ENCODE results near the gene SCCPDH.

Gene SCCPDH

DNA sequence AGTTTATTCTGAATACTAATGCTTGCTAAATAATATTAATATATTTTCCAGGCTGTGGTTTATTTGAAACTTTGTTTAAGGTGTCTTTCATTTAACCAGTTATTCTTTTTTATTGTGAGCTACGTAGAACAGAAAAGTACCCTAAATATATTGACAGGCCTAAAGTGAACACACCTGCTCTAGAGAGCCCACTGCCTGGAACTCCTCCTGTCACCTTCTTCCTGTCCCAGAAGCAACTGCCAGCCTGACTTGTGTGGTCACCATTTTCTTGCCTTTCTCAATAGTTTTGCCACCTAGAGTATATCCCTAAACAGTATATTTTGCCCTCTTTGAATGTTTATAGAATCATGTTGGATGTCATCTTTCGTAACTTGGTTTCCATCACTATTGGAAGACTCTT is 48.5 kb downstream of the SCCPDH start:
- no peak for DNase-seq
- H2BK12ac ChIP-seq (ENCODE audit: low read length): no peak overlapping the region
- H3K4me3 ChIP-seq (ENCODE audit: low read depth, low read length): no peak overlapping the region
- H3K9ac ChIP-seq (ENCODE audit: low read length): no peak overlapping the region
- no peak overlapping the region for H3K4me2 ChIP-seq (ENCODE audit: low read length)
- H2AK5ac ChIP-seq (ENCODE audit: low read length): no peak overlapping the region
- no peak overlapping the region for H4K8ac ChIP-seq (ENCODE audit: low read depth, low read length)
- no peak overlapping the region for H3K4ac ChIP-seq (ENCODE audit: low read depth, low read length)
- no peaks in the 10 kb centered on the region for H3K79me2 ChIP-seq (ENCODE audit: control insufficient read depth, insufficient read depth, low read length, poor library complexity)
- H3K4me1 ChIP-seq (ENCODE audit: control insufficient read depth in 1 of 2, insufficient read depth in 2 of 2, low read length in 2 of 2): peaks cover 0 to 3% of the 10 kb centered on the region in 2 experiments
- no peak overlapping the region for H3K18ac ChIP-seq (ENCODE audit: low read length)
- H3K23ac ChIP-seq (ENCODE audit: low read length): no peak overlapping the region
- peaks cover 2% of the 10 kb centered on the region for H3K9me3 ChIP-seq (ENCODE audit: insufficient read depth, low read depth, low read length)
- peaks cover 0 to 2% of the 10 kb centered on the region in 2 experiments for H3K36me3 ChIP-seq (ENCODE audit: control insufficient read depth in 1 of 2, insufficient read depth in 2 of 2, low read length in 2 of 2)
- no peak overlapping the region for H4K12ac ChIP-seq (ENCODE audit: low read depth, low read length)
- no peaks in the 10 kb centered on the region for H3K79me1 ChIP-seq (ENCODE audit: low read length)
- H4K91ac ChIP-seq (ENCODE audit: low read depth, low read length): no peak overlapping the region
- no peak overlapping the region for H2BK5ac ChIP-seq (ENCODE audit: low read depth, low read length, poor library complexity)
- H3K27me3 ChIP-seq (ENCODE audit: insufficient read depth, low read length): no peaks in the 10 kb centered on the region
- no peak overlapping the region for H3K27ac ChIP-seq (ENCODE audit: low read depth, low read length)
- H2AFZ ChIP-seq (ENCODE audit: insufficient read depth, low read length, poor library complexity): no peak overlapping the region
- H3K14ac ChIP-seq (ENCODE audit: low read length): no peak overlapping the region
- H2BK120ac ChIP-seq (ENCODE audit: insufficient read depth, low read length, poor library complexity): no peak overlapping the region
- no CpG with 5 or more reads among the region's 2 CpGs for WGBS (ENCODE audit: extremely low coverage, insufficient coverage, insufficient read length)

DNA sequence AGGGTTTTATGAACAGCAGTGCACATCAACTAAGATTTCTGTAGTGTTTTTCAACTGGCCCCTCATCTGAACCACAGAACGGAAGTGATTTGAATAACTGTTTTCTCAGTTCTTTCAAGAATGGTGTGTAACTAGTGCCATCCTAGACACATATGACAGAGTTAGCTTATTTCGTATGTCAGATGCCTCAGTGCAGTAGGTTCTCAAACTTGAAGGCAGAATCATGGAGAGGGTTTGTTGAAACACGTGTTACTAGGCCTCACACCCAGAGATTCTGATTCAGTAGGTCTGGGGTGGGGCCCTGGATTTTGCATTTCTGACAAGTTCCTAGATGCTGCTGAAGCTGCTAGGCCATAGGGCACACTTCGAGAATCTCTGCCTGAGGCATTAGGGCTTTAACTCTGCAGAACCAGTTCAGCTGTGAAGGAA is 49.0 kb downstream of the SCCPDH start:
- H3K4me1 ChIP-seq (ENCODE audit: control insufficient read depth in 1 of 2, insufficient read depth in 2 of 2, low read length in 2 of 2): peaks cover 0 to 3% of the 10 kb centered on the region in 2 experiments
- no peak overlapping the region for H3K9ac ChIP-seq (ENCODE audit: low read length)
- H2BK12ac ChIP-seq (ENCODE audit: low read length): no peak overlapping the region
- no peak overlapping the region for H3K14ac ChIP-seq (ENCODE audit: low read length)
- H2AFZ ChIP-seq (ENCODE audit: insufficient read depth, low read length, poor library complexity): no peak overlapping the region
- no peak overlapping the region for H3K23ac ChIP-seq (ENCODE audit: low read length)
- H2AK5ac ChIP-seq (ENCODE audit: low read length): no peak overlapping the region
- no peak overlapping the region for H4K12ac ChIP-seq (ENCODE audit: low read depth, low read length)
- H2BK120ac ChIP-seq (ENCODE audit: insufficient read depth, low read length, poor library complexity): no peak overlapping the region
- H3K4me2 ChIP-seq (ENCODE audit: low read length): no peak overlapping the region
- no peak overlapping the region for H4K91ac ChIP-seq (ENCODE audit: low read depth, low read length)
- H3K9me3 ChIP-seq (ENCODE audit: insufficient read depth, low read depth, low read length): peaks cover 2% of the 10 kb centered on the region
- DNase-seq: peak; percentile 57 to 68
- no peak overlapping the region for H2BK5ac ChIP-seq (ENCODE audit: low read depth, low read length, poor library complexity)
- H3K27ac ChIP-seq (ENCODE audit: low read depth, low read length): no peak overlapping the region
- no CpG with 5 or more reads among the region's 4 CpGs for WGBS (ENCODE audit: extremely low coverage, insufficient coverage, insufficient read length)
- H3K27me3 ChIP-seq (ENCODE audit: insufficient read depth, low read length): no peaks in the 10 kb centered on the region
- H3K18ac ChIP-seq (ENCODE audit: low read length): no peak overlapping the region
- no peaks in the 10 kb centered on the region for H3K79me1 ChIP-seq (ENCODE audit: low read length)
- H3K4ac ChIP-seq (ENCODE audit: low read depth, low read length): no peak overlapping the region
- no peak overlapping the region for H4K8ac ChIP-seq (ENCODE audit: low read depth, low read length)
- no peak overlapping the region for H3K4me3 ChIP-seq (ENCODE audit: low read depth, low read length)
- H3K79me2 ChIP-seq (ENCODE audit: control insufficient read depth, insufficient read depth, low read length, poor library complexity): no peaks in the 10 kb centered on the region
- H3K36me3 ChIP-seq (ENCODE audit: control insufficient read depth in 1 of 2, insufficient read depth in 2 of 2, low read length in 2 of 2): peaks cover 0 to 2% of the 10 kb centered on the region in 2 experiments

DNA sequence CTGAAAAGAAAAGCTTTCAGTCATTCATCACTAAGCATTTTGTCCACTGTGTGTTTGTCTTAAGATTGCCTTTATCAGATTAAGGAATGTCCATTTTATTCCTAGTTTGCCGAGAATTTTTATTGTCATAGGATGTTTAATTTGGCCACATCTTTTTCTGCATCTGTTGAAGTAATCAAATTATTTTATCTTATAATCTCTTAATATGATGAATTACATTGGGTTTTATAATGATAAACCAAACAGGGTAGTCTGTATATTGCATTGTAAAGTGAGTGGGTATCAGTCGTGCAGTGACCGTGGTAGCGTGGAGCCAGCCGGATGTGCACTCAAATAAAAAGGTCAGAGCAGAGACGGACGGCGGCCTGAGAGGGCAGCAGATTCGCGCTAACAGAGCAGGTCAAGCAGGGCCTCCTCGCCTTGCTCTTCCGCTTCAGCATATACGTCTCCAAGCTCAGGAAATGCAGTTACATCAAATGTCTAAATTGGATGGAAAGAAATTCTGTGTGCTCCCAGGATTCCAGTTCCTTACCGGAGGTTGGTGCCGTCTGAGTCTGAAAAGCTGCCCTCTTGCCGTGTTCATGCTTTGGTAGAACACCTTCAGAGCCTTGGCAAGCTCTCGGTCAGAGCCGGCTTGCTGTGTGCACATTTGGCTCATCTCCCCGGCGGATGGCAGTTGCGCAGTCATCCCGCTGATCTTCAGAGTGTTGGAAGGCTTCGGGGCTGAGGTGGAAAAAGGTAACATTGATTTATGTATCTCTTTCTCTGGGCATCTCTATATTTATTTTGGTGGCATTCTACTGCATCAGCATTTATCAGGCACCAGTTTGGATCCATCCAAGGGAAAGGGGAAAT is 51.5 kb downstream of the SCCPDH start:
- Histone ChIP-seq H3K23ac (ENCODE audit: low read length) (no peak overlapping the region), H3K18ac (ENCODE audit: low read length) (no peak overlapping the region), H2AK5ac (ENCODE audit: low read length) (no peak overlapping the region), H3K9me3 (ENCODE audit: insufficient read depth, low read depth, low read length) (peaks cover 2% of the 10 kb centered on the region), H3K14ac (ENCODE audit: low read length) (no peak overlapping the region), H3K4me2 (ENCODE audit: low read length) (no peak overlapping the region), H3K79me1 (ENCODE audit: low read length) (no peaks in the 10 kb centered on the region), H3K27ac (ENCODE audit: low read depth, low read length) (no peak overlapping the region), H2BK5ac (ENCODE audit: low read depth, low read length, poor library complexity) (no peak overlapping the region), H3K36me3 (ENCODE audit: control insufficient read depth in 1 of 2, insufficient read depth in 2 of 2, low read length in 2 of 2) (peaks cover 0 to 2% of the 10 kb centered on the region in 2 experiments), H3K4me3 (ENCODE audit: low read depth, low read length) (no peak overlapping the region), H4K91ac (ENCODE audit: low read depth, low read length) (no peak overlapping the region), H2BK120ac (ENCODE audit: insufficient read depth, low read length, poor library complexity) (no peak overlapping the region), H3K9ac (ENCODE audit: low read length) (no peak overlapping the region), H3K4me1 (ENCODE audit: control insufficient read depth in 1 of 2, insufficient read depth in 2 of 2, low read length in 2 of 2) (no peaks in the 10 kb centered on the region), H4K8ac (ENCODE audit: low read depth, low read length) (no peak overlapping the region), H3K4ac (ENCODE audit: low read depth, low read length) (no peak overlapping the region), H2AFZ (ENCODE audit: insufficient read depth, low read length, poor library complexity) (no peak overlapping the region), H2BK12ac (ENCODE audit: low read length) (no peak overlapping the region), H3K79me2 (ENCODE audit: control insufficient read depth, insufficient read depth, low read length, poor library complexity) (no peaks in the 10 kb centered on the region), H4K12ac (ENCODE audit: low read depth, low read length) (no peak overlapping the region), H3K27me3 (ENCODE audit: insufficient read depth, low read length) (no peaks in the 10 kb centered on the region)
- no CpG with 5 or more reads among the region's 23 CpGs for WGBS (ENCODE audit: extremely low coverage, insufficient coverage, insufficient read length)
- DNase-seq: no peak

DNA sequence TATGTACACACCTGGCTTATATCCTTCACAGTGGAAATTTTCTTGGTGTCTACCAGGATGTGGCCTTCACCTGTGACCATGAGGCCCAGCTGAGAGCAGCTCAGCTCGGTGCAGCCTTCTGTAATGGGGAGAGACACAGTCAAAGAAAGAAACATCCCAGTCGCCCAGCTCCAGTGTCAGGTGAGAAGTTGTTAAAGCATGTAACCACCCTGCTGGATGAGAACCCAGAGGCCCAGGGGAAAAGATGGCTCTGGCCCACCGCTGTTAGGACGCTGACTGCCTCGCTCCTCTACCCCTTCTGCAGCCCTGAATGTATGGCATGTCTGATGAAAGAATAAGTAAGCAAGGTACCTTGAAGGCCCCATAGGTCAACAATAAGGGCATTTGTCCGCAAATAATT is 52.7 kb downstream of the SCCPDH start:
- no peak overlapping the region for H3K18ac ChIP-seq (ENCODE audit: low read length)
- no peaks in the 10 kb centered on the region for H3K4me1 ChIP-seq (ENCODE audit: control insufficient read depth in 1 of 2, insufficient read depth in 2 of 2, low read length in 2 of 2)
- H3K4me3 ChIP-seq (ENCODE audit: low read depth, low read length): no peak overlapping the region
- H3K27ac ChIP-seq (ENCODE audit: low read depth, low read length): no peak overlapping the region
- H3K36me3 ChIP-seq (ENCODE audit: control insufficient read depth in 1 of 2, insufficient read depth in 2 of 2, low read length in 2 of 2): peaks cover 0 to 2% of the 10 kb centered on the region in 2 experiments
- H2BK120ac ChIP-seq (ENCODE audit: insufficient read depth, low read length, poor library complexity): no peak overlapping the region
- no peak overlapping the region for H2BK12ac ChIP-seq (ENCODE audit: low read length)
- H3K14ac ChIP-seq (ENCODE audit: low read length): no peak overlapping the region
- DNase-seq: no peak
- no peak overlapping the region for H2BK5ac ChIP-seq (ENCODE audit: low read depth, low read length, poor library complexity)
- no CpG with 5 or more reads among the region's 6 CpGs for WGBS (ENCODE audit: extremely low coverage, insufficient coverage, insufficient read length)
- no peak overlapping the region for H2AK5ac ChIP-seq (ENCODE audit: low read length)
- no peak overlapping the region for H4K91ac ChIP-seq (ENCODE audit: low read depth, low read length)
- H2AFZ ChIP-seq (ENCODE audit: insufficient read depth, low read length, poor library complexity): no peak overlapping the region
- H3K79me2 ChIP-seq (ENCODE audit: control insufficient read depth, insufficient read depth, low read length, poor library complexity): no peaks in the 10 kb centered on the region
- H3K9me3 ChIP-seq (ENCODE audit: insufficient read depth, low read depth, low read length): no peaks in the 10 kb centered on the region
- H3K9ac ChIP-seq (ENCODE audit: low read length): no peak overlapping the region
- no peaks in the 10 kb centered on the region for H3K79me1 ChIP-seq (ENCODE audit: low read length)
- no peak overlapping the region for H4K8ac ChIP-seq (ENCODE audit: low read depth, low read length)
- no peak overlapping the region for H3K4me2 ChIP-seq (ENCODE audit: low read length)
- H3K4ac ChIP-seq (ENCODE audit: low read depth, low read length): no peak overlapping the region
- no peaks in the 10 kb centered on the region for H3K27me3 ChIP-seq (ENCODE audit: insufficient read depth, low read length)
- no peak overlapping the region for H4K12ac ChIP-seq (ENCODE audit: low read depth, low read length)
- no peak overlapping the region for H3K23ac ChIP-seq (ENCODE audit: low read length)

Data from trophoblast cell (in vitro differentiated cells and primary cell).